ENCODE data around the gene NAAA. TPM values are rescaled to one million over a fixed set of nuclear protein-coding genes. Genes with fewer than 3 reads are reported as not detected.

Gene NAAA
- polyA plus RNA-seq, 1 donor, result 15.8 TPM

Other genes starting within 250 kb of the NAAA start
- gene USO1, start 216.4 kb downstream of the NAAA start, polyA plus RNA-seq (ENCODE audit: insufficient read length), result 236 TPM
- 0.30 TPM for gene PPEF2, start 38.6 kb downstream of the NAAA start, polyA plus RNA-seq (ENCODE audit: insufficient read length)
- gene SDAD1, start 49.9 kb upstream of the NAAA start, polyA plus RNA-seq (ENCODE audit: insufficient read length), result 25.6 TPM
- 0.05 TPM for gene CXCL9, start 66.5 kb upstream of the NAAA start, polyA plus RNA-seq (ENCODE audit: insufficient read length)
- gene CXCL10, start 82.5 kb upstream of the NAAA start, polyA plus RNA-seq (ENCODE audit: insufficient read length), result 0.23 TPM
- gene CXCL11, start 95.1 kb upstream of the NAAA start, polyA plus RNA-seq (ENCODE audit: insufficient read length), result not detected
- gene ART3, start 133.7 kb upstream of the NAAA start, polyA plus RNA-seq (ENCODE audit: insufficient read length), result 38.3 TPM
- 39.1 TPM for gene NUP54, start 207.4 kb upstream of the NAAA start, polyA plus RNA-seq (ENCODE audit: insufficient read length)